ENCODE data around the gene PRKCE.
"Not testable (repeated sequence)": the region's sequence is repeated elsewhere in the genome, so short reads cannot be mapped to it uniquely, and the experiment has no call there.

Gene PRKCE

GRCh38 chr2:45871541-45871940 is 220.1 kb downstream of the PRKCE start:
- DNase-seq = no peak

- no peak for DNase-seq
These were observed 220.7 kb downstream of the PRKCE start for GRCh38 chr2:45872211-45872610.

DNA sequence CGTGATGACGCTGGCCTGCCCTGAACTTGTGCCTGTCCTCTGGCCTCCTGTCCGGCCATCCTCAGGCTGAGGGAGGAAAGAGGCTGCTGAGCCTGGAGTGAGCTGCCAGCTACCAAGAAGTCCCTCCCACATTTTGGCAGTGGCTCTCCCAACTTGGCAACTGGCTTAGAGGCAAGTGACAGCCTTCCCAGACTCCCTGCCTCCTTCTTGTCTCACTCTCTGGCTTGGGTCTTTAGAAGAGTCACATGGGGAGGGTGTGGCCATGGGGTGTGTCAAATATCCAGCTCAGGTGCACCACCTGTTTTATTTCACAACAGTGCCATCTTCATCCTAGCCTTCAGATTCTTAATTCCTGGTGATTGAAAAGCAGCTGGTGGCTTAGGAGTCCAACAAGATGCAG is 222.9 kb downstream of the PRKCE start:
- no peak for DNase-seq

GRCh38 chr2:45876611-45877010 is 225.1 kb downstream of the PRKCE start:
- DNase-seq = no peak

DNA sequence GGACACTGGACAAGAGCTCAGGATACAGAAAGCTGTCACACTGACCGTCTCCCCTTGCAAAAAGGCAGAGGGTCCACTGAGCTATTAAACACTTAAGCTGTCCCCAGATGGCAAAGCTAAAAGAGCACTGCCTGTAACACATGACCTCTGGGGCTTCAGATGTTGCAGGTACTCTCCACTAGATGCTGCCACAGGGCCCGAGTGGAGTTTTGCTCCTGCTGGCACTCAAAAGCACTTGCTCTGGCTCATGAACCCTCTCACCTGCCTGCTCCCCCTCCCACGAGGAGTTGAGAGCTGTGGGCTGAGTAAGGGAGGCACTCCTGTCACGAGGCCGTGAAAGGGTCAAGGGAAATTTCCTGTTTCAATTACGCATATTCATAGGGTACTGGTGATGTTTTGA is 227.9 kb downstream of the PRKCE start:
- DNase-seq = no peak

DNA sequence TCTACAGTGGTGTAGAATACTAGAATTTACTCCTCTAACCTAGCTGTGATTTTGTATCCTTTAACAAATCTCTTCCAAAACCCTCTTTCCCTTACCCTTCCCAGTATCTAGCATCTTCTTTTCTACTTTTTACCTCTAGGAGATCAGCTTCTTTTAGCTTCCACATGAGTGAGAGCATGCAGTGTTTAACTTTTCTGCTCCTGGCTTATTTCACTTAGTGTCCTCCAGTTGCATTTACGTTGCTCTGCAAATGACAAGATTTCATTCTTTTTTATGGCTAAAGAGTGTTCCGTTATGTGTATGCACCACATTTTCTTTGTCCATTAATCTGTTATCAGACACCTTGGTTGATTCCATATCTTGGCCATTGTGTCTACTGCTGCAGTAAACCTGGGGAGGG is 228.5 kb downstream of the PRKCE start:
- DNase-seq = no peak

GRCh38 chr2:45881970-45882581 is 230.6 kb downstream of the PRKCE start:
- no peak for DNase-seq

DNA sequence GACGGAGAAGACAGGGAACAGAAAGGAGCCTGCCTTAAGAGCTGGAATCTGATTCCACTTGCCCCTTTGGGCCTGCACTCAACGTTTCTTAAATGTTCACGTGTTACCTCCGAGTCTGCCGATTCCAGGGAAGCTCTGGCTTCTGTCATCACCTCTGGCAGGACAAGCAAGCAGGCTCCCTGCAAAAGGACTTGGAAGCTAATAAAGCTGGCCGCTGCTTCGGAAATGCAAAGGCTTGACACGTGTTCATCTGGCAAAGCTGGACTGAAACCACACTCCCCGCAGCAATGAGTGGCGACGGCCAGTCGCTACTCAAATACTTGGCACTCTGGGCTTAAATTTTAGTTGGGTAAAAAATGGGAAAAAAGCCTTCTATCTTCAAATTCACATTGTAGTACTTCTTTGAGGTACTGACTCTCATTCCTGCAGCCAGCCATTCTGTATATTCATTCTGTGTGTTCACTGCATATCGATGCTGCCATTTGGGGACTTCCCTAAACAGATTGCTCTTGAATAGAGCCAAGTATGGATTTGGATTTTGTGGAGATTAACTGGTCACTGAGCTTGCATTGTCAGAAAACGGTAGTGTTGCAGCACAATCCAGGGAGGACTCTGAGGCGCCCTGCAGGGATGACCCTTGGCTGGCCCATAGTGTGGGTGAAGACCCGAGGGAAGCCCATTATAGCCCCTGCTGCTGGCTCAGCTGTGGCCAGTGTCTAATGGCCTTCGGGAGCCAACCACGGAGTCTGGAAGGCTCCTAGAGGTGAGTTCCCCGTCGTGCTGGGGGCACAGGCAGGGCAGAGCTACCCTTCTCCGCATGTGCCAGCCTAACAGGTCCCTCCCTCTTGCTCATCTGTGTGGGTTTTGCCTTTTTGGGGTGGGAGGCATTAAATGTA is 231.5 kb downstream of the PRKCE start:
- no peak for DNase-seq

GRCh38 chr2:45883603-45884000 is 232.1 kb downstream of the PRKCE start:
- DNase-seq = no peak

GRCh38 chr2:45884126-45884525 is 232.7 kb downstream of the PRKCE start:
- no peak for DNase-seq

GRCh38 chr2:45885171-45885621 is 233.7 kb downstream of the PRKCE start:
- DNase-seq = no peak

GRCh38 chr2:45886171-45886663 is 234.7 kb downstream of the PRKCE start:
- DNase-seq = no peak

GRCh38 chr2:45888167-45888566 is 236.7 kb downstream of the PRKCE start:
- DNase-seq = no peak

DNA sequence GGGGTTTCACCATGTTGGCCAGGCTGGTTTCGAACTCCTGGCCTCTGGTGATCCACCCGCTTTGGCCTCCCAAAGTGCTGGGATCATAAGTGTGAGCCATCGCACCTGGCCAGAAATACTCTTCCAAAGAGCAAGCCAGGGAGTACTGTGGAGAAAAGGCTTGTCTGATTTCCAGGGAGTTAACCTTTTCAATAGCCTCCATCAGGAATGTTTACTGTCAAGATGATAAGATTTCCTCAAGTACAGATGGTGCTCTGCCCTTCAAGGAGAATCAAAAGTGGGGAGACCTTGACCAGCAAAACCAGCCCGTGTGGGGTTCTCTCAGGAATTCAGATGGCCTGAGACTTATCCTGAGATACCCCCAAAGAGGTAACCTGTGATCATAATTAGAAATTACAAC is 237.2 kb downstream of the PRKCE start:
- DNase-seq = no peak

GRCh38 chr2:45889053-45889452 is 237.6 kb downstream of the PRKCE start:
- DNase-seq = no peak

GRCh38 chr2:45889620-45890370 is 238.3 kb downstream of the PRKCE start:
- DNase-seq = no peak

- not testable (repeated sequence) for DNase-seq
These were observed 238.8 kb downstream of the PRKCE start for GRCh38 chr2:45890371-45890646.

- DNase-seq = no peak
These were observed 239.3 kb downstream of the PRKCE start for GRCh38 chr2:45890819-45891218.

DNA sequence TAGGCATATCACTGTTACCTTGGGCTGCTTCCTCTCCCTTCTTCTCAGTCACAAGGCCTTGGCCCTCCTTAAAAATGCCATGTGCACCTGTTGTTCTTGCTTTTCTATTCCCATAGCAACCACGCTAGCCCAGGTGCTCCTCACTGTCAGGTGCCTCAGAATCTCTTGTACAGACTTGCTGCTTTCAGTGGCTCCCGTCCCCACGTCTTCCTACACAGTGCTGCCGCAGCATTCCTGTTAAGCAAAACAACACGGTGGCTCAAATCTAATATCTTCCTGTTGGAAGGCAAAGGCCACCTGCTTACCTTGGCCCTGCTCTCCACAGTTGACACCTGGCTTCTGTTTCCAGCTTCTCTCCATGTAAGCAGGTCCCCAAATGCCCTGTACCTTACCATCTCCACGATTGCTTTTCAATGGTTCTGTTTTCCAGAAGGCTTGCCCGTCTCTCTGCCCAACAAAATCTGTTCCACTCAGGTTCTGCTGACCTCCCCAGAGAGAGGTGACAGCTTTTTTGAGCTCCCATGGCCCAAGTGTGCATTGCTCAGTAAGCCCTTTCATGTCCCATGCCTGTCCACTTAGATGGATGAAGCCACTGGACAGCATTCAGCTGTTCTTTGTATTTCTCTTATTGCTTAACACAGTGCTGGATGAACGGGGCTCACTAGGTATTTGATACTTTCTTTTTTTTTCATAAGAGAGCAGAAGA is 240.4 kb downstream of the PRKCE start:
- no peak for DNase-seq

DNA sequence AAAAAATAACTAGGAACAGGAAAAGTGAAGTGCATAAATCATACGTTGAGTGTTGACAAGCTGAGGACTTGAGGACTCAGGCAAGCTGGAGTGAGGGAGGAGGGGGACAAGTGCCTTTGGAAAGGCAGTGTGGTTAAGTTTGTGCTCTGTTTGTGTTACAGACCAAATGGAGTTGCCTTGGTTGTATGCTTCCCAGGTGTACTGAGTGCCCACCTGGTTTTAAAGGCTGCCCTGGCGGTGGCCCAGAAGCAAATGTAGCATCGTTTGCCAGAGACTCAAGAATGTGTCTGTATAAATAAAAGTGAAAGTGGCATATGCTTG is 240.9 kb downstream of the PRKCE start:
- no peak for DNase-seq

GRCh38 chr2:45892757-45893156 is 241.3 kb downstream of the PRKCE start:
- DNase-seq = no peak

DNA sequence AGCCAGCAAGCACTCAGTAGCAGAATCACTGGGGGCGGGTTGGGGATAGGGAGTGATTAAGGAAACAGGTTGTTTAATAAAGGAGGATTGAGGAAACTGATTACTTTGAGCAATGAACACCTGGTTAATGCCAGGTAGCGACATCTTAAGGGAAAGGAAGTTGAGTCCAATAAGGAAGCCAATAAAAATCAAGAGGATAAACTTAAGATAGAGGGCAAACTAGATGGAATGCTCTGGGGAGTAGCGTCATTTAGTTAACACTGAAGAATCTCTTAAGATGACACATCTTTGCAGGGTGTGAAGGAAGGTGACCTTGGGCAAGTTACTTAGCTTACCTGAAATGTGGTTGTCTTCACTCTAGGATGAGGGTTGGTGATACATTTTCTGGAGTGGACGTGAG is 242.7 kb downstream of the PRKCE start:
- DNase-seq = no peak

- no peak for DNase-seq
These were observed 243.9 kb downstream of the PRKCE start for GRCh38 chr2:45895241-45895861.
